ENCODE measurements around the gene MYH9.

The MYH9 gene

GRCh38 chr22:36373258-36373579 is 14.5 kb downstream of the MYH9 start:
- CTCF ChIA-PET, result interaction anchor here (0.6 kb wide), 1 partner anchor 77 kb away, joined by 4 read pairs; no protein-coding TSS in a partner anchor
- POLR2A ChIA-PET, result no interaction called here
- no peak for DNase-seq (ENCODE audit: extremely low spot score)
- no peak for TF ChIP-seq FOXM1 (IDR thresholded peaks at IDR 0.05; ENCODE audit: borderline replicate concordance)
- no peak for TF ChIP-seq PKNOX1 (IDR thresholded peaks at IDR 0.05)
- no peak for TF ChIP-seq CTBP1 (IDR thresholded peaks at IDR 0.05; ENCODE audit: borderline replicate concordance)
- no peak for TF ChIP-seq ELF4 (IDR thresholded peaks at IDR 0.05)
- TF ChIP-seq TARDBP (IDR thresholded peaks at IDR 0.05), result no peak
- no peak for TF ChIP-seq ZNF384 (IDR thresholded peaks at IDR 0.05)
- no peak for TF ChIP-seq HDGF (IDR thresholded peaks at IDR 0.05; ENCODE audit: borderline replicate concordance)
- no peak for TF ChIP-seq SUZ12 (IDR thresholded peaks at IDR 0.05)
- TF ChIP-seq SP1 (IDR thresholded peaks at IDR 0.05), result no peak
- no peak for TF ChIP-seq FOXK2 (IDR thresholded peaks at IDR 0.05)
- TF ChIP-seq LEF1 (IDR thresholded peaks at IDR 0.05; ENCODE audit: borderline replicate concordance), result no peak
- no peak for TF ChIP-seq BHLHE40 (IDR thresholded peaks at IDR 0.05; ENCODE audit: borderline replicate concordance)

DNA sequence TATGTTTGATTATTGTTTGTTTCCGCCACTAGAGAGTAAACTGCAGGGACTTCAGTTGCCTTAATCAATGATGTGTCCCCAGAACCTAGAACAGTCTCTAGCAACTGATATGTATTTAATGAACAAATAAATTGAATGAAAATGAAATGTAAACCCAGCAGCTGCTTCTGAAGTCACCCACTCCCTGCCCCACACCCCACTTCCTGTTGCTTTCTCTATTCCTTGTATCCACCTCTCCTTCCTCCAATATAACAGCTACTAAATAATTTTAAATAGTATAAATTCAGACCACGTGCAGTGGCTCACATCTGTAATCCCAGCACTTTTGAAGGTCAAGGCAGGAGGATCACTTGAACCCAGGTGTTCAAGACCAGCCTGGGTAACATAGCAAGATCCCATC is 15.8 kb downstream of the MYH9 start:
- no peak for DNase-seq (ENCODE audit: extremely low spot score)
- TF ChIP-seq ELF4 (IDR thresholded peaks at IDR 0.05), result no peak
- CTCF ChIA-PET, result no interaction called here
- POLR2A ChIA-PET, result no interaction called here

GRCh38 chr22:36369922-36370791 is 17.6 kb downstream of the MYH9 start:
- POLR2A ChIA-PET, result interaction anchor here (0.7 kb wide), 1 partner anchor 112 kb away, joined by 3 read pairs; the partner anchor contains the start of gene TXN2
- CTCF ChIA-PET, result interaction anchor here (0.5 kb wide), 1 partner anchor 1011 kb away, joined by 4 read pairs; no protein-coding TSS in a partner anchor
- DNase-seq (ENCODE audit: extremely low spot score), result no peak
- no peak for TF ChIP-seq BHLHE40 (IDR thresholded peaks at IDR 0.05; ENCODE audit: borderline replicate concordance)
- TF ChIP-seq FOXM1 (IDR thresholded peaks at IDR 0.05; ENCODE audit: borderline replicate concordance), result no peak

GRCh38 chr22:36369004-36369921 is 18.5 kb downstream of the MYH9 start:
- CTCF ChIA-PET, result no interaction called here
- POLR2A ChIA-PET, result no interaction called here
- no peak for TF ChIP-seq FOXK2 (IDR thresholded peaks at IDR 0.05)
- no peak for TF ChIP-seq BHLHE40 (IDR thresholded peaks at IDR 0.05; ENCODE audit: borderline replicate concordance)
- no peak for TF ChIP-seq ZNF384 (IDR thresholded peaks at IDR 0.05)
- TF ChIP-seq SUZ12 (IDR thresholded peaks at IDR 0.05), result no peak
- TF ChIP-seq LEF1 (IDR thresholded peaks at IDR 0.05; ENCODE audit: borderline replicate concordance), result no peak
- TF ChIP-seq TARDBP (IDR thresholded peaks at IDR 0.05), result no peak
- DNase-seq (ENCODE audit: extremely low spot score), result no peak

- TF ChIP-seq BHLHE40 (IDR thresholded peaks at IDR 0.05; ENCODE audit: borderline replicate concordance), result no peak
- no peak for TF ChIP-seq FOXK2 (IDR thresholded peaks at IDR 0.05)
- TF ChIP-seq LEF1 (IDR thresholded peaks at IDR 0.05; ENCODE audit: borderline replicate concordance), result no peak
- TF ChIP-seq ZNF384 (IDR thresholded peaks at IDR 0.05), result no peak
- TF ChIP-seq PKNOX1 (IDR thresholded peaks at IDR 0.05), result no peak
- no peak for TF ChIP-seq SP1 (IDR thresholded peaks at IDR 0.05)
- no peak for TF ChIP-seq HDGF (IDR thresholded peaks at IDR 0.05; ENCODE audit: borderline replicate concordance)
- TF ChIP-seq ELF4 (IDR thresholded peaks at IDR 0.05), result no peak
- ChIA-PET CTCF (no interaction called here), POLR2A (no interaction called here)
- DNase-seq (ENCODE audit: extremely low spot score), result no peak
Observed at GRCh38 chr22:36368359-36368983, 19.3 kb downstream of the MYH9 start.

DNA sequence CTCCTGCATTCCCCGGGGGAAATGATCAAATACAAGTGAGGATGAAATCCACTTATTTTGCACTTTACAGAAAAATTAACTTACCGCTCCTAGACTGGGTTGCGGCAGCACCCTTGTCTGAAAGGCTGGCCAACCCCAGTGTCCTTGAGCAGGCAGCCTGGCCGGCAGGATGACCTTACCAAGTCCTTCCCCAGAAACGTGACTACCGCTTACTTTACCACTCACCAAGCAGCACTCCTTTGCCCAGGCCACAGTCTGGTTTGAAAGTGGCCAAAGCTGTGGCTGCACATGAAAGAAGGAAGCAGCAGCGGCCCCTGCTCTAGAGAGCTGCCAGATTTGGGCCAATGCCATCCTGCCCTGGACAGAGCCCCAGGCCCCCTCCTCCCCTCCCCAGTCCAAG is 20.3 kb downstream of the MYH9 start:
- CTCF ChIA-PET, result no interaction called here
- no peak for TF ChIP-seq ZNF384 (IDR thresholded peaks at IDR 0.05)
- TF ChIP-seq TARDBP (IDR thresholded peaks at IDR 0.05), result no peak
- TF ChIP-seq PKNOX1 (IDR thresholded peaks at IDR 0.05), result no peak
- TF ChIP-seq BHLHE40 (IDR thresholded peaks at IDR 0.05; ENCODE audit: borderline replicate concordance), result no peak
- no peak for TF ChIP-seq SP1 (IDR thresholded peaks at IDR 0.05)
- TF ChIP-seq LEF1 (IDR thresholded peaks at IDR 0.05; ENCODE audit: borderline replicate concordance), result no peak
- no peak for TF ChIP-seq FOXA1 (IDR thresholded peaks at IDR 0.05)
- TF ChIP-seq L3MBTL2 (conservative IDR thresholded peaks at IDR 0.05), result no peak
- no peak for TF ChIP-seq CTBP1 (IDR thresholded peaks at IDR 0.05; ENCODE audit: borderline replicate concordance)
- no peak for TF ChIP-seq NFRKB (IDR thresholded peaks at IDR 0.05)
- TF ChIP-seq SUZ12 (IDR thresholded peaks at IDR 0.05), result no peak
- no peak for TF ChIP-seq FOXK2 (IDR thresholded peaks at IDR 0.05)
- TF ChIP-seq ARNT (IDR thresholded peaks at IDR 0.05), result no peak
- no peak for TF ChIP-seq FOXM1 (IDR thresholded peaks at IDR 0.05; ENCODE audit: borderline replicate concordance)
- no peak for TF ChIP-seq HDGF (IDR thresholded peaks at IDR 0.05; ENCODE audit: borderline replicate concordance)
- no peak for TF ChIP-seq ELF4 (IDR thresholded peaks at IDR 0.05)
- no peak for DNase-seq (ENCODE audit: extremely low spot score)
- POLR2A ChIA-PET, result interaction anchor here (1.3 kb wide), 1 partner anchor 36 kb away, joined by 3 read pairs; no protein-coding TSS in a partner anchor

Data from HEK293T (cell line).